Fibroblast of lung (primary cell): ENCODE data around the gene POP5.

Source experiments
- CTCF ChIP-seq, 2 donors: IDR thresholded peaks in 1 of 2; conservative IDR thresholded peaks in 1 of 2; 1 replicate in 1 of 2; 2 replicates in 1 of 2; pipeline ENCODE4 v1.5.1; 2011 to 2012; ENCODE audit warnings: low read length in 2 of 2, control low read depth in 1 of 2, inconsistent platforms in 1 of 2, low read depth in 1 of 2, mild to moderate bottlenecking in 1 of 2
- EZH2 ChIP-seq: IDR thresholded peaks from 2 replicates; pipeline ENCODE4 v1.5.1; 2012; ENCODE audit warnings: low read length, control low read depth, mild to moderate bottlenecking; ENCODE audit errors: missing control alignments

GRCh38 chr12:120554678-120555077, 26.5 kb downstream of the POP5 start:
- TF ChIP-seq CTCF (conservative IDR thresholded peaks at IDR 0.05 in 1 of 2, IDR thresholded peaks at IDR 0.05 in 1 of 2; ENCODE audit: low read depth in 1 of 2, low read length in 2 of 2) (no peak), EZH2 (no peak)
